HG02571 (cell line): ENCODE measurements around the gene HTRA2.

Experiments used
- ATAC-seq: cut with Tn5 transposase; IDR thresholded peaks from one replicate; pipeline ENCODE4 v1.9.1; 2021; ENCODE audit warnings: mild to moderate bottlenecking, moderate library complexity; ENCODE audit not compliant: unreplicated experiment

HTRA2 gene

GRCh38 chr2:74536166-74536950 is 6.6 kb downstream of the HTRA2 start:
- no peak for ATAC-seq

- no peak for ATAC-seq
Observed at GRCh38 chr2:74537140-74537539, 7.4 kb downstream of the HTRA2 start.

DNA sequence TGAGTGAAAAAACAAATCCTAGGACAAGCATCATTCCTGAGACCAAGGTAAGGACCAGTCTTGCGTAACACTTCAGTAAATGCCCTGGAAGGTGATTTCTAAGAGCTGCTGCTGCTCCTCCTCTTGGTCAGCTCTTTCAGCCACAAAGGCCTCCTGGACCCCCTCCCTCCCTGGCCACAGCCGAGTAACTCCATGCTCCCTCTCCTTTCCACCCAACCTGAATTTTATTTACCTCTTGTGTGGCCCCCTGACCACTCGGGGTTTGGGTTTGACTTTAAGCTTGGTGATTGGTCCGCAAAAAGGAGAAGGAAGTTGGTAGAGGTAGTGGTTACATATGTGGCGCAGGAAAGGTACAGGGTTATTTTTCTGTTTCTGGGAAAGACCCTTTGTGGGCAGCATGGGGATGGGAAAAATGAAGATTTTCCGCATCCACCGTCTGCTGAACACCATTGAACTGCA is 9.2 kb downstream of the HTRA2 start:
- ATAC-seq = no peak

DNA sequence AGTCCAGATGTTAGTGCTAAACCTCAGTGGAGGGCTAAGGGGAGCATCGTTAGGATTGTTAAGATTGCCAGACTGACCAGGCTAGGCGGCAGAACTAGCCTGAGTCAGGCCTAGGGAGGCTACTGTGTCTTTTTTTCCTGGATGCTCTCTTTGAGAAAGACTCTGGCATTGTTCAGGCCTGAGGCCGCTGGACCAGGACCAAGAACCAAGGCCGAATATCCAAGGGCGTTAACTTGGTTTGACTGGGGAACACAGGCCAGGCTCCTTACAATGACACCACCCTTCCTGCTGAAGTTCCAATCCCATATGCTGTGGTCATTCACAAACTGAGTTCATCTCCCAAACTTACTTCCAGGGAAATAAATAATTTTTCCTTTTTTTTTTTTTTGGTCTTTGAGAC is 10.6 kb downstream of the HTRA2 start:
- ATAC-seq = no peak

- ATAC-seq = no peak
Observed at GRCh38 chr2:74542978-74543377, 13.2 kb downstream of the HTRA2 start.

GRCh38 chr2:74544634-74545033 is 14.9 kb downstream of the HTRA2 start:
- ATAC-seq = no peak

- ATAC-seq = no peak
Observed at GRCh38 chr2:74546004-74546403, 16.3 kb downstream of the HTRA2 start.

GRCh38 chr2:74548285-74548899 is 18.7 kb downstream of the HTRA2 start:
- no peak for ATAC-seq

- ATAC-seq = no peak
Observed at GRCh38 chr2:74548900-74549826, 19.4 kb downstream of the HTRA2 start.

DNA sequence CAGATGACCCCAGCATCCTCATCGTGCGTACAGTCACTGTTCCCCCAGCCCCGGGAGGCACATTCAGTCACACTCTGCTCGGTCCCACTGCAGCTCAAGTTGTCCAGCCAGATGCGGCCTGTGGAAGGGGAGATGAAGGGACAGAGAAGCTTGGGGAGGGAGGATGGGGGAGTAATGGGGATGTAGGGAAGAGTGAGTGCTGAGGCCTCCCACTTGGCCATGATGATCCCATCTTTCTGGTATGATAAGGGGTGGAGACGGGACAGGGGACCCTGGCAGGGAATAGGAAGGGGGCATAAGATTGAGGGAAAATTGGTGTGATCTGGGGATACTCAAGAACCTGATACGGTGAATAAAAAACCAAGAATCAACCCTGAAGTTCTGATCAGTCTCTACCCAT is 20.5 kb downstream of the HTRA2 start:
- no peak for ATAC-seq

GRCh38 chr2:74551530-74551929 is 21.8 kb downstream of the HTRA2 start:
- ATAC-seq = no peak

DNA sequence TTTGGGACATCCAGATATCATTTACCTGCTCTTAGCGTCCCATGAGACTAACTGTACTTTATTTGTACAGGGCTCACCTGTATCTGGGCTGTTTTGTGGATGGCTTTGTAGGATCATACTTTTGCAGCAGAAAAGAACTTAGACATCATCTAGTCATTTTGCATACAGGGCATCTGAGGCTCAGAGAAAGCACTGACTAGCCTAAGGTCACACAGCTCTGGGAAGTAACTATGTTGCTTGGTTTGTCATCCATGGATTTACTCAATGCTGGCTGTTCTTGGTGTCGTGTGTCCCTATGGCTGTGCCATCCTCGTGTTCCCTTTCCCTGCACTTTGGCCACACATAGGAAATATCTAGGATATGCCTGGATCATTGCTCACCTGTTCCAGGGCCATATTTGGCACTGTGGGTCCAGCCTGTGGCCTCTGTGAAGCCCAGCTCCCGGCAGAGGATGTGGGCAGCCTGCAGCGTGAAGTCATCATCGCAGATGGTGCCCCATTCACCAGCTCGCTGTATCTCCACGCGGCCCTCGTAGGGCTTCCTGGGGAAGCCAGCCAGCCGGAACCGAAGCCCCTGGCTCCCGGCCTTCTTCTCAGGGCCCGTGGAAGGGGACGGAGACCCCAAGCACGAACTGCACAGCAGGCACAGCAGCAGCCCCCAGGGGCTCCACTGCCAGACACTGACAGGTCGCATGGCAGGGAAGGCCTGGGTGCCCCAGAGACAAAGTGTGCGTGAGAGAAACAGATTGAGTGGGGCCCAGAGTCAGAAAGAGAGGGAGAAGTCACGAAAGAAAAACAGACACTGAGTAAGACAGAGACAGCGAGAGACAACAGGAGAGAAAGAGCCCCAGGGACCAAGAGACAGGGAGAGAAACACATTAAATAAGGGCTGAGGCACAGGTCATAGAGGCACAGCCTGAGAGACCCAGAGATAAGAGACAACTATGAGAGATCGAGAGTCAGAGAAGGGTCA is 22.5 kb downstream of the HTRA2 start:
- no peak for ATAC-seq

DNA sequence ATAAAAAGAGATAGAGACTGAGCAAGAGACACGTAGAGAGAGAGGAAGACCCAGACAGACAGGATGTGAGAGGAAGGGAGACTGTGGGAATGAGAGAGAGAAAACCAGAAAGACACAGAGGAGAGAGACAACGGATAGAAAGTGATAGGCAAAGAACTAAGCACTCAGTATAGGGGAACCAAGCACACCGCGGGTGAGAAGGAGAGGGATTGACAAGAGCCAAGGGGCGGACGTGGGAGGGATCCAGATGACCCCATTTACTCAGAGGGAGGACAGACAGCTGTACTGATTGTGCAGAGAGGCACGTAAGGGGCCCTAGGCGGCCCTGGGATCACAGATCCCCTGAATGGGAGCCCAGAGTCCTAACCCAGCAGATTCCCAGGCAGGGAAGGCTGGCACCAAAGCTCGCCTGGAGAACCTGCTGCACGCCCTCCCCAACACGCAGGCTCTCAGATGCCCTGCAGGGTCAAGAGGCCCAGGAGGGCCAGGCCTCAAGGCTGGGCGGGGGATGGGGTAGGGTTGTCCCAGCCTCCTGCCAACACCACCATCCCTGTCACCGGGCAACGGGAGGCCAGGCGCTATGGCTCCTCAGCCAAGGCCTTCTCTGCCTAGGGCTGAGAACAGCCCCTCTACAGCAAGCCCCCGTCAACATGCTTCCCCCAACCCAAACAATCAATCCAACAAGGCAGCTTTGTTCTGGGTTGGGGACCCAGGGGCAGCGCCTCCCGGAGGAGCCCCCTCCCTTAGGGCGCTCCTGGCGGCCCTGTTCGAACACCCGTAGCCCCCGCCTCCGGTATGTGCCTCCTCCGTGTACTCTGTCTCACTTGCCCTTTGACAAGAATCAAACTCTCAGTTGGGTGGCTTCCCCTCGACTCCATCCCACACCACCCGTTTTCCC is 23.4 kb downstream of the HTRA2 start:
- no peak for ATAC-seq

DNA sequence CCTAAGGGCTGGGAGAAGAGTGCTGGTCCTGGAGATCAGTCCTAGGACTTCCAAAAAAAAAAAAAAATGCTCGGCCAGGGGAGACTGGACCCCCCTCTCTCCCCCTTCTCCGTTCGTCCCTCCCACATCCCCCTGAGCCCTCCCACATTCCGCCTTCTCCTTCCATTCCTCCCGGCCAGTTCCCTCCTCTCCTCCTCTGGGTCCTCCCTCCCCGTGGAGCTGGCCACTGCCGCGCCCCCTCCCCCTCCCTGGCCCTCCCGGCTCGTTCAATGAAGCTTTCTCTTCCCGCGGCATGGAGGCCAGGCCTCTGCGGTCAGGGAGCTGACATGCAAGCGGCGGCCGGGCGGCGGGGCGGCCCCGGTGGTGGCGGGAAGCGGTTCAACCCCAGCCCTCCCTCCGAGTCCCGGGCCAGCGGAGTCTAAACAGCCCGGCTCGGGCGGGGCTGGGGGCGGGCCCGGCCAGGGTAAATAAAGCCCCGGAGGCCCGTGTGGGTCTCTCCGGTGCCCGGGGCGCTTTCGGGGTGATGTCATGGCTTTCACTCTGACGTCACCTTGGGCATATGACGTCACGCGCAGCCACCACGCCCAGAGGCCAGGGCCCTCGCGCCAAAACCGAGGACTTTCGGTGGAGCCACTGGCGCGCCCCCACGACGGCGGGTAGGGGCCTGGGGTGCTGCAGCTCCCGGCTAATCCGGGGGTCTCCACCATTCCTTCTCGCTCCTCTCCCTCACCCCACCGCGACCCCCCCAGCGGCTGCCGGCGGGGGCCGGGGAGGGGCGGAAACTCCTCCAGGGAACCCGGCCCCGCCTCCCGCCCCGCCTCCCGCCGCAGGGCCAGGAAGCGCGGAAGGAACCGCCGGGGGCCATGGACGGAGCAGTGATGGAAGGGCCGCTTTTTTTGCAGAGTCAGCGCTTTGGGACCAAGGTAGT is 24.4 kb downstream of the HTRA2 start, which contains the start of the genes DOK1 and LOXL3:
DOK1 (plus strand) TSS at position 829 of the 928 bp plus-strand sequence; CDS start at position 864, 35 bp downstream.
LOXL3 (minus strand) TSS at position 51 of the 928 bp plus-strand sequence. CDS start 1,308 bp downstream, outside the sequence.
- peak; percentile 55 for ATAC-seq

- ATAC-seq = peak; percentile 38
Observed at GRCh38 chr2:74554820-74555531, 25.2 kb downstream of the HTRA2 start.

DNA sequence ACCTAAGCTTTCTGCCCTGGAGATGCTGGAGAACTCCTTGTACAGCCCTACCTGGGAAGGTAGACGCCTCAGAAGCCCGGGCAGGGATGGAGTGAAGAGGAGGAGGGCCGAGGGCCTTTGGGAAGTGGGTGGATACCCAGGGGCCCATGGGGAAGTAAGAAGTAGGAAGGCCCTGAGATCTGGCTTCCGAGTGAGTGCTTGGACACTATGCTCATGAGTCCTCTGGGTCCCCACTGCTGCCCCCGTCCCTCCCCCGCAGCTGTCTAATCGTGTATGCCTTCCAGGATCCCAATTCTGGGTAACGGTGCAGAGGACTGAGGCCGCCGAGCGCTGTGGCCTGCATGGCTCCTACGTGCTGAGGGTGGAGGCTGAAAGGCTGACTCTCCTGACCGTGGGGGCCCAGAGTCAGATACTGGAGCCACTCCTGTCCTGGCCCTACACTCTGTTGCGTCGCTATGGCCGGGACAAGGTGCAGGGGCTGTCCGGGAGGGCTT is 25.9 kb downstream of the HTRA2 start:
- no peak for ATAC-seq

DNA sequence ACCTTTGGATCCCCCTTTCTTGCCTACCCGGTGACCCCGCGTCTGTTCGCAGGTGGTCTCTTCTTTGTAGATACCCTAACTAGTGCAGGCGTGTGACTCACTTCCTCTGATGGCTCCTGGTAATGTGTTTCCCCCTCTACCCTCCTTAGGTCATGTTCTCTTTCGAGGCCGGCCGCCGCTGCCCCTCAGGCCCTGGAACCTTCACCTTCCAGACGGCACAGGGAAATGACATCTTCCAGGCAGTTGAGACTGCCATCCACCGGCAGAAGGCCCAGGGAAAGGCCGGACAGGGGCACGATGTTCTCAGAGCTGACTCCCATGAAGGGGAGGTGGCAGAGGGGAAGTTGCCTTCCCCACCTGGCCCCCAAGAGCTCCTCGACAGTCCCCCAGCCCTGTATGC is 26.4 kb downstream of the HTRA2 start:
- ATAC-seq = no peak
